ENCODE data around the gene CHD8. TPM values are rescaled to one million over a fixed set of nuclear protein-coding genes. Genes with fewer than 3 reads are reported as not detected.
"Not testable (repeated sequence)": the region's sequence is repeated elsewhere in the genome, so short reads cannot be mapped to it uniquely, and the experiment has no call there.

Gene CHD8
- total RNA-seq, 3 donors from 2014 or later = 53.8 to 81.4 (median 72.4) TPM

DNA sequence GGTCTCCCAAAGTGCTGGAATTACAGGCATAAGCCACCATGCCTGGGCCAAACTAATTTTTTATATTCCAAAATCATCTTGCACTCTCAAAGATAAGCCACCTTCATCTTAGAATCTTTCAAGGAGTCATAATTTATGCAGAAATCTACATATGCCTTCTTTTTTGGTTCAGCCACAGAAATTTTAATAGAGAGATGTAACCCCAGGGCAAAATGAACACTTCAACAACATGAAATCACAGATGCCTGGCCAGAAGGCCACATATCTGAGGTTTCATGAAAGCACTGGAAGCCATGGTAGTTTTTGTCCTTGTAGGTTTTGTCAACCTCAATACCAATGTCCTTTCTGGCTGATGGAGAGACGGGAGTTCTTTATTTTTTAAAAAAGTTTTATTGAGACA is 81.9 kb downstream of the CHD8 start:
- TF ChIP-seq POLR2A (IDR thresholded peaks at IDR 0.05) = no peak
- TF ChIP-seq, protein P1, sequence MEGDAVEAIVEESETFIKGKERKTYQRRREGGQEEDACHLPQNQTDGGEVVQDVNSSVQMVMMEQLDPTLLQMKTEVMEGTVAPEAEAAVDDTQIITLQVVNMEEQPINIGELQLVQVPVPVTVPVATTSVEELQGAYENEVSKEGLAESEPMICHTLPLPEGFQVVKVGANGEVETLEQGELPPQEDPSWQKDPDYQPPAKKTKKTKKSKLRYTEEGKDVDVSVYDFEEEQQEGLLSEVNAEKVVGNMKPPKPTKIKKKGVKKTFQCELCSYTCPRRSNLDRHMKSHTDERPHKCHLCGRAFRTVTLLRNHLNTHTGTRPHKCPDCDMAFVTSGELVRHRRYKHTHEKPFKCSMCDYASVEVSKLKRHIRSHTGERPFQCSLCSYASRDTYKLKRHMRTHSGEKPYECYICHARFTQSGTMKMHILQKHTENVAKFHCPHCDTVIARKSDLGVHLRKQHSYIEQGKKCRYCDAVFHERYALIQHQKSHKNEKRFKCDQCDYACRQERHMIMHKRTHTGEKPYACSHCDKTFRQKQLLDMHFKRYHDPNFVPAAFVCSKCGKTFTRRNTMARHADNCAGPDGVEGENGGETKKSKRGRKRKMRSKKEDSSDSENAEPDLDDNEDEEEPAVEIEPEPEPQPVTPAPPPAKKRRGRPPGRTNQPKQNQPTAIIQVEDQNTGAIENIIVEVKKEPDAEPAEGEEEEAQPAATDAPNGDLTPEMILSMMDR (IDR thresholded peaks at IDR 0.05) = no peak
- no peak for TF ChIP-seq POLR2AphosphoS5 (IDR thresholded peaks at IDR 0.05)
- H3K4me1 ChIP-seq = no peaks in the 10 kb centered on the region
- no peaks in the 10 kb centered on the region for H3K27me3 ChIP-seq
- H3K4me3 ChIP-seq = no peak overlapping the region
- intact Hi-C loops (cut with DNase I; ENCODE audit: low total_unique reads) = no loop called here
- DNase-seq (ENCODE audit: low spot score in 2 of 2) = no peak
- no peak overlapping the region for H3K27ac ChIP-seq
- peaks cover 5% of the 10 kb centered on the region for H3K36me3 ChIP-seq
- H3K9me3 ChIP-seq = no peaks in the 10 kb centered on the region

DNA sequence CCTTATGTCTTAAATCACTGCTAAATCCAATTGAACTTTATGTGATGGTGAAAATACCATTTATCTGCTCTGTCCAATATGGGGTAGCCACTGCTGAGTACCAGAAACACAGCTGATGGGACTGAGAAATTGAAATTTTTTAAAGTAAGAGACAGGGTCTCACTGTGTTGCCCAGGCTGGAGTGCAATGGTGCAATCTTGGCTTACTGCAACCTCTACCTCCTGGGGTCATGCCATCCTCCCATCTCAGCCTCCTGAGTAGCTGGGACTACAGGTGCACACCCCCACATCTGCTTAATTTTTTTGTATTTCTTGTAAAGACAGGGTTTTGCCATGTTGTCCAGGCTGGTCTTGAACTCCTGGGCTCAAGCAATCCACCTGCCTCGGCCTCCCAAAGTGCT is 83.1 kb downstream of the CHD8 start:
- H3K4me3 ChIP-seq; H3K4me1 ChIP-seq; DNase-seq (ENCODE audit: low spot score in 2 of 2); H3K36me3 ChIP-seq; intact Hi-C loops (cut with DNase I; ENCODE audit: low total_unique reads); H3K27me3 ChIP-seq; H3K9me3 ChIP-seq; H3K27ac ChIP-seq: not testable (repeated sequence)

DNA sequence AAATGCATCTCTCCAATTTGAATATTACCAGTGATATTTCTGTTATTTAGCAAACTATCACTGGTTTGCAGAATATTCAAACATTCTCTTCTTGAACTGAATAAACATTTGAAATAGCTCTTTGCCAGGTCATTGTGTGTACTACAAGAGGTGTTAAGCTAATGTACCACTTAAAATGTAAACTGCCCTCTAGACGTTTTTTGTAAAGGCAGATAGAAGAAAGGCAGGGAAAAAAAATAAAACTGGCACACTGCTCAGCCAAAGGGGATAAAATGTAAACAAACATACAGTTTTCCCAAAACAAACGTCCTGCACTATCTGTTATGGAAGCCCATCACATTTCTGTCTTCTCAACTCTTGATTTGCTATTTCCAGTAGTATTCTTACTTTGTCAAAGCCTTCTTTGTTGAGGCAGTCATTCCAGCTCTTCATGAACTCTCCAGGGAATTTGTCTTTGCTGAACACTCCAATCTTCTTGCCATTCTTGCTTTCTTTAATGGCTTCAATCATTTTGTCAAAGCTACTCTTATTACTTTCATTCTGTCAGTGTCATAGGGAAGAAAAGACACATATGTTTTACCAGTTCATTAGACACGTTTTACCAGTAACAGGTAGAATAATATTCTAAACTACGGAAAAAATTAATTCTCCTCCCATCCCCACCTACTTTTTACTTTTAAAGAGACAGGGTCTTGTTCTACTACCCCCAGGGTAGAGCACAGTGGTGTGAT is 85.8 kb downstream of the CHD8 start:
- H3K4me1 ChIP-seq = no peaks in the 10 kb centered on the region
- H3K4me3 ChIP-seq = no peak overlapping the region
- DNase-seq (ENCODE audit: low spot score in 2 of 2) = no peak
- H3K27me3 ChIP-seq = no peaks in the 10 kb centered on the region
- intact Hi-C loops (cut with DNase I; ENCODE audit: low total_unique reads) = no loop called here
- no peak overlapping the region for H3K27ac ChIP-seq
- TF ChIP-seq POLR2AphosphoS5 (IDR thresholded peaks at IDR 0.05) (no peak), POLR2A (IDR thresholded peaks at IDR 0.05) (no peak)
- TF ChIP-seq, protein P1 (IDR thresholded peaks at IDR 0.05) = no peak
- H3K9me3 ChIP-seq = no peaks in the 10 kb centered on the region
- H3K36me3 ChIP-seq = peaks cover 23% of the 10 kb centered on the region

DNA sequence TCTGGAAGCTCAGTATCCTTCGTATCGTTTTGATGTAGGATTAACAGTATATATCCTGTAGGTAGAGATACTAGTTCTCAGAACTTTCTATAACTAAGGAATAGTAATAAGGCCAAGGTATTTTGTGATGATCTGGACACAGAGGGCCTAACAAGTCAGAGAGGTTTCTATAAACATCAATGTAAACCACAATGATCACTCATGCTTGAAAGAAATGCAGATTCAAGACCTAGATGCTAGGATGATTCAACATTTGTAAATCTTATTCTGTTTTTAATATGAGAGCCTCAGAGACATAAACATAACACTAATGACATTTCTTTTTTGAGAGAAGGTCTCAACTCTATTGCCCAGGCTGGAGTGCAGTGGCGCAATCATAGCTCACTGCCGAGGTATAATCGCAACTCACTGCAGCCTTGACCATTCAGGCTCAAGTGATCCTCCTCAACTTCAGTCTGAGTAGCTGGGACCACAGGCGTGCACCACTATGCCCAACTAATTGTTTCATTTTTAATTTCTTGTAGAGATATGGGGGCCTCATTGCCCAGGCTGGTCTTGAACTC is 88.3 kb downstream of the CHD8 start:
- DNase-seq (ENCODE audit: low spot score in 2 of 2) = no peak
- no peak overlapping the region for H3K4me3 ChIP-seq
- no peaks in the 10 kb centered on the region for H3K4me1 ChIP-seq
- intact Hi-C loops (cut with DNase I; ENCODE audit: low total_unique reads) = no loop called here
- no peak overlapping the region for H3K27ac ChIP-seq
- H3K27me3 ChIP-seq = no peaks in the 10 kb centered on the region
- H3K9me3 ChIP-seq = no peaks in the 10 kb centered on the region
- H3K36me3 ChIP-seq = peaks cover 23% of the 10 kb centered on the region
- no peak for TF ChIP-seq POLR2AphosphoS5 (IDR thresholded peaks at IDR 0.05)
- TF ChIP-seq, protein P1 (IDR thresholded peaks at IDR 0.05) = no peak

DNA sequence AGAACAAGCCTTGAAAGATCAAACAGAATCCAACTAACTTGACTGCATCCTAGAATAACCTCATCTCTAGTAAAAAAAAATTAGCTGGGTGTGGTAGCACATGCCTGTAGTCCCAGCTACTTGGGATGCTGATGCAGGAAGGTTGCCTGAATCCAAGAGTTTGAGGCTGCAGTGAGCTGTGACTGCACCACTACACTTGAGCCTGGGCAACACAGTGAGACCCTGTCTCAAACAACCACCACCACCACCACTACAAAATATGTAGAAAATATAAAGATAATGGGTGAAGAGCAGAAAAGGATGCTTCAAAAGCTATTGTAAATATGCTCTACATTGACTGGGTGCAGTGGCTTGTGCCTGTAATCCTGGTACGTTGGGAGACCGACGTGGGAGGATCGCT is 99.4 kb downstream of the CHD8 start:
- H3K4me1 ChIP-seq = no peaks in the 10 kb centered on the region
- peaks cover 17% of the 10 kb centered on the region for H3K36me3 ChIP-seq
- TF ChIP-seq POLR2AphosphoS5 (IDR thresholded peaks at IDR 0.05) (no peak), POLR2A (IDR thresholded peaks at IDR 0.05) (no peak)
- TF ChIP-seq, protein P1 (IDR thresholded peaks at IDR 0.05) = no peak

More for the DNA sequence above, 99.4 kb downstream of the CHD8 start:
- H3K27me3 ChIP-seq = no peaks in the 10 kb centered on the region
- H3K9me3 ChIP-seq = no peaks in the 10 kb centered on the region
- no peak overlapping the region for H3K27ac ChIP-seq
- no peak overlapping the region for H3K4me3 ChIP-seq
- DNase-seq (ENCODE audit: low spot score in 2 of 2) = no peak
- intact Hi-C loops (cut with DNase I; ENCODE audit: low total_unique reads) = no loop called here

All from breast epithelium (tissue), 4 donors.